Nephron progenitor cell (in vitro differentiated cells): ENCODE measurements around the gene RSPO3.
A peak's percentile ranks its signal among the peaks of the same experiment; 100 is the strongest.

ENCODE experiments used
- DNase-seq: peaks from one replicate; pipeline ENCODE4 v3.0.0; 2021
- H3K27ac Mint-ChIP-seq: 2 replicates; pipeline ENCODE4 v1.8.0; 2021; ENCODE audit warnings: mild to moderate bottlenecking, moderate library complexity, mixed read lengths
- H3K27me3 Mint-ChIP-seq: 2 replicates; pipeline ENCODE4 v1.8.0; 2021; ENCODE audit warnings: mild to moderate bottlenecking, low read depth, mixed read lengths; ENCODE audit not compliant: poor library complexity
- H3K36me3 Mint-ChIP-seq: 2 replicates; pipeline ENCODE4 v1.8.0; 2021; ENCODE audit warnings: low read depth, mixed read lengths
- H3K4me1 Mint-ChIP-seq: 2 replicates; pipeline ENCODE4 v1.8.0; 2021; ENCODE audit warnings: mixed read lengths
- H3K4me3 Mint-ChIP-seq: 2 replicates; pipeline ENCODE4 v1.8.0; 2021; ENCODE audit warnings: mild to moderate bottlenecking, moderate library complexity, mixed read lengths
- H3K9me3 Mint-ChIP-seq: 2 replicates; pipeline ENCODE4 v1.8.0; 2021; ENCODE audit warnings: mild to moderate bottlenecking, moderate library complexity, mixed read lengths
- CTCF ChIP-seq: fragments of 200-600 bp; sonication (generic); IDR thresholded peaks from 2 replicates; pipeline ENCODE4 v1.5.0; 2021; ENCODE audit warnings: antibody characterized with exemption

Gene RSPO3

GRCh38 chr6:127199470-127199869, 81.0 kb downstream of the RSPO3 start:
- Mint-ChIP-seq H3K27ac (no peak overlapping the region), H3K4me3 (no peak overlapping the region), H3K4me1 (peaks cover 8% of the 10 kb centered on the region), H3K9me3 (no peaks in the 10 kb centered on the region), H3K27me3 (no peaks in the 10 kb centered on the region), H3K36me3 (peaks cover 16% of the 10 kb centered on the region)
- no peak for DNase-seq
- no peak for TF ChIP-seq CTCF

GRCh38 chr6:127200114-127200513, 81.6 kb downstream of the RSPO3 start:
- H3K4me3 Mint-ChIP-seq = no peak overlapping the region
- H3K36me3 Mint-ChIP-seq = peaks cover 16% of the 10 kb centered on the region
- H3K9me3 Mint-ChIP-seq = no peaks in the 10 kb centered on the region
- TF ChIP-seq CTCF = no peak
- peak overlapping the region; percentile 5 for H3K27ac Mint-ChIP-seq
- DNase-seq = no peak
- H3K4me1 Mint-ChIP-seq = peaks cover 13% of the 10 kb centered on the region
- no peaks in the 10 kb centered on the region for H3K27me3 Mint-ChIP-seq

- no peaks in the 10 kb centered on the region for H3K27me3 Mint-ChIP-seq
- no peak overlapping the region for H3K27ac Mint-ChIP-seq
- no peak for DNase-seq
- H3K9me3 Mint-ChIP-seq = no peaks in the 10 kb centered on the region
- peaks cover 13% of the 10 kb centered on the region for H3K4me1 Mint-ChIP-seq
- no peak overlapping the region for H3K4me3 Mint-ChIP-seq
- no peak for TF ChIP-seq CTCF
- H3K36me3 Mint-ChIP-seq = peaks cover 10% of the 10 kb centered on the region
These were observed 82.8 kb downstream of the RSPO3 start for GRCh38 chr6:127201321-127201720.

- H3K4me3 Mint-ChIP-seq = no peak overlapping the region
- TF ChIP-seq CTCF = no peak
- no peaks in the 10 kb centered on the region for H3K27me3 Mint-ChIP-seq
These were observed 84.2 kb downstream of the RSPO3 start for GRCh38 chr6:127202676-127203075.

GRCh38 chr6:127204281-127204680, 85.8 kb downstream of the RSPO3 start:
- no peak for DNase-seq
- Mint-ChIP-seq H3K27me3 (no peaks in the 10 kb centered on the region), H3K4me1 (peaks cover 13% of the 10 kb centered on the region), H3K4me3 (no peak overlapping the region), H3K9me3 (no peaks in the 10 kb centered on the region), H3K36me3 (no peaks in the 10 kb centered on the region), H3K27ac (no peak overlapping the region)
- TF ChIP-seq CTCF = no peak

More at GRCh38 chr6:127202676-127203075, 84.2 kb downstream of the RSPO3 start:
- Mint-ChIP-seq H3K9me3 (no peaks in the 10 kb centered on the region), H3K4me1 (peaks cover 11% of the 10 kb centered on the region), H3K36me3 (peaks cover 2% of the 10 kb centered on the region), H3K27ac (no peak overlapping the region)
- DNase-seq = no peak

- Mint-ChIP-seq H3K4me1 (peaks cover 13% of the 10 kb centered on the region), H3K27me3 (no peaks in the 10 kb centered on the region), H3K36me3 (no peaks in the 10 kb centered on the region), H3K4me3 (no peak overlapping the region), H3K27ac (no peak overlapping the region), H3K9me3 (no peaks in the 10 kb centered on the region)
- no peak for TF ChIP-seq CTCF
- DNase-seq = no peak
These were observed 86.6 kb downstream of the RSPO3 start for GRCh38 chr6:127205036-127205435.
